Measurements from ENCODE around the gene DDX47.

GRCh38 chr12:12806784-12807516, 6.2 kb upstream of the DDX47 start:
- TF ChIP-seq, protein P1, sequence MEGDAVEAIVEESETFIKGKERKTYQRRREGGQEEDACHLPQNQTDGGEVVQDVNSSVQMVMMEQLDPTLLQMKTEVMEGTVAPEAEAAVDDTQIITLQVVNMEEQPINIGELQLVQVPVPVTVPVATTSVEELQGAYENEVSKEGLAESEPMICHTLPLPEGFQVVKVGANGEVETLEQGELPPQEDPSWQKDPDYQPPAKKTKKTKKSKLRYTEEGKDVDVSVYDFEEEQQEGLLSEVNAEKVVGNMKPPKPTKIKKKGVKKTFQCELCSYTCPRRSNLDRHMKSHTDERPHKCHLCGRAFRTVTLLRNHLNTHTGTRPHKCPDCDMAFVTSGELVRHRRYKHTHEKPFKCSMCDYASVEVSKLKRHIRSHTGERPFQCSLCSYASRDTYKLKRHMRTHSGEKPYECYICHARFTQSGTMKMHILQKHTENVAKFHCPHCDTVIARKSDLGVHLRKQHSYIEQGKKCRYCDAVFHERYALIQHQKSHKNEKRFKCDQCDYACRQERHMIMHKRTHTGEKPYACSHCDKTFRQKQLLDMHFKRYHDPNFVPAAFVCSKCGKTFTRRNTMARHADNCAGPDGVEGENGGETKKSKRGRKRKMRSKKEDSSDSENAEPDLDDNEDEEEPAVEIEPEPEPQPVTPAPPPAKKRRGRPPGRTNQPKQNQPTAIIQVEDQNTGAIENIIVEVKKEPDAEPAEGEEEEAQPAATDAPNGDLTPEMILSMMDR (IDR thresholded peaks at IDR 0.05; ENCODE audit: low read length), result no peak
- no peak for TF ChIP-seq EZH2 (IDR thresholded peaks at IDR 0.05; ENCODE audit: borderline replicate concordance, low read length)

All from OCI-LY1 (cell line).